SIG-M5 treated with dmso at 0.1 percent for 504 hours (cell line): Measurements from ENCODE around the gene PIGP.
"Not testable (repeated sequence)": the region's sequence is repeated elsewhere in the genome, so short reads cannot be mapped to it uniquely, and the experiment has no call there.

Experiments used
- DNase-seq: peaks from one replicate; lab custom pipeline; 2025; ENCODE audit not compliant: unreplicated experiment; lab: John Stamatoyannopoulos, UW

The PIGP gene

GRCh38 chr21:37076087-37076850 lies 3.4 kb upstream of the PIGP start:
- no peak for DNase-seq

GRCh38 chr21:37075214-37075770 lies 2.4 kb upstream of the PIGP start:
- DNase-seq, result peak; percentile 12

DNA sequence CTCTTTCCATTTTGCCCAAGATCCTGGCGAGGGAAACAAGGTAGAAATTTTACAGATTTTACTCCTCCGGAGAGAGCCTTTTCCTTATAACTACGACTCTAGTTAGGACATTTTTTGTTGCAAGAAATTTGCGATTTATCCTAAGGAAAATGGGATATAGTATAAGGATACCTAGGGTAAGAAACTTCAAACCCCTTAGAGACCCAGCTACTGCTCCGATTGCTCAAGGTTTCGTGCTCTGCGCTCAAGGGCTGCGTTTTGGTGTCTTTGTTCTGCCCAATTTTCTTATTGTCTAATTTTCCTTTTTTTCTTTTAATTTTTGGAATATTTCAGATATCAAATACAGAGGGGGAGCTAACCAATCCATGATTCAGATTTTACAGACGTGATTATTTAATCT lies 1.7 kb upstream of the PIGP start:
- peak; percentile 22 for DNase-seq

- no peak for DNase-seq
Measured at GRCh38 chr21:37074197-37074510, 1.3 kb upstream of the PIGP start.

- DNase-seq, result peak; percentile 44
Measured at GRCh38 chr21:37073417-37074196, 736 bp upstream of the PIGP start.

DNA sequence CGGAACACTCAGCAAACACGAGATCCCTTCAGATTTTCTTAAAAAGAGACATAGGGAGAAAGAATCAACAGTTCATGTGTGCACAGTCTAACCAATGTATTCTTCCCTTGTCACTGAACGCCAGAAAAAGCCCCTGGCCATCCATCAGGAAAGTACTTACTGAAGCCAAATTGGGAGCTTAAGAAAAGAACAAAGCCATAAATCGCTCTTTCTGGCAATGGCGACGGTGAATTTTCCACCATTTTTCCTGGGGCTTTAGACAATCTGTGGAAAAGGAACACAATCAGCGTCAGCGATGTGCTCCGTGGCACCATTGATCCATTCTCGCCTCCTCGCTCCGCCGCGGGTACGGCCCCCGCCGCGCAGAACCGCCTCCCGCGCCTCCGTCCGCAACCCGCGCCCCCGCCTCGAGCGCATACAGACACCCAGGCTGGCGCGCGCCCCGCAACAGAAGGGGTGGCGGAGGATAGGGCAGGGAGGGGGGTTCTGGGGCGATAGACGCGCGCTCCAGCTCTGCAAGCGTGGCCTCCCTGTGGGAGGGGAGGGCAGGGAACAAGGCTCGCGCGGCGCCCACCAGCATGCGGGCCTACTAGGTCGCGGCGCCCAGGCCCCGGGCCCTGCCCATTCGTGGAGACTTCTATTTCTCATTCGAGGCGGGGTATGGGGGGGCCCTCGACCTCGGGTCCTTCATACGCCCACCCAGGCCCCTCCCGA lies 440 bp downstream of the PIGP start:
- DNase-seq, result peak; percentile 71

GRCh38 chr21:37071561-37072273 lies 1.2 kb downstream of the PIGP start:
- DNase-seq, result peak; percentile 65

DNA sequence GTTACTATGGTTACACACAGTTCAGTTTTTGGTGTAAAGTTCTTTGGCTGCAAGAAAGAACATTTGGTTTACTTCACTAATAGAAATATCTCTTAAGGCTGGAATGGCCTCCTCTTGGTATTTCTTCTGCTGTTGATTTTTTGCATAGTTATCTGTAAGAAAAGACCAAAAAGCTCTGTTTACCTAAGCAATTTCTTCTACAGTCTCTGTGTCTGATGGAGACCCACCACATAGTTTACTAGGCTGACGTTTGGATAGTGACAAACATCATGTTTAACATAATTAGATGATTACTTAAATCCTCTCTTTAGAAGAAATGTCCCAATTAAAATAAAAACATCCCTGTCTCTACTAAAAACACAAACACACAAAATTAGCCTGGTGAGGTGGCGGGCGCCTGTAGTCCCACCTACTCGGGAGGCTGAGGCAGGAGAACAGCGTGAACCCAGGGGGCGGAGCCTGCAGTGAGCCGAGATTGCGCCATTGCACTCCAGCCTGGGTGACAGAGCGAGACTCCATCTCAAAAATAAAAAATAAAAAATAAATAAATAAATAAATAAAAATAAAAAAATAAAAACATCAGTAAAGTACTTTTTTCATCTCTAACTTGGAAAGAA lies 7.2 kb downstream of the PIGP start:
- no peak for DNase-seq

GRCh38 chr21:37064841-37065240 lies 8.0 kb downstream of the PIGP start:
- no peak for DNase-seq

DNA sequence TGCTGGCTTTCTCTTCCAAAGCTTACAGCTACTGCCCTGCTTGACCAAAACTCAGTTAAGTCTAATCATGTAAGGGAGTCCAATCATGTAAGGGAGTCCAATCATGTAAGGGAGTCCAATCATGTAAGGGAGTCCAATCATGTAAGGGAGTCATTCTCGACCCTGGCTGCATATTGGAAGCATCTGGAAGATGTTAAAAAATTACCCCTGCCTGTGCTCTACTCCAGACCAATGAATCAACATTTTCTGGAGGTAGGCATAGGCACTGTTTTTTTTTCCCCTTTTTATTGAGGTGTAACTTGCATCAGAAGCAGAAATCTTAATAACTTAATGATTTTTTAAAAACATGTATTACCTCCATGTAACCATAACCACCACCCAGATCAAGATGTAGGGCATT lies 9.4 kb downstream of the PIGP start:
- no peak for DNase-seq

DNA sequence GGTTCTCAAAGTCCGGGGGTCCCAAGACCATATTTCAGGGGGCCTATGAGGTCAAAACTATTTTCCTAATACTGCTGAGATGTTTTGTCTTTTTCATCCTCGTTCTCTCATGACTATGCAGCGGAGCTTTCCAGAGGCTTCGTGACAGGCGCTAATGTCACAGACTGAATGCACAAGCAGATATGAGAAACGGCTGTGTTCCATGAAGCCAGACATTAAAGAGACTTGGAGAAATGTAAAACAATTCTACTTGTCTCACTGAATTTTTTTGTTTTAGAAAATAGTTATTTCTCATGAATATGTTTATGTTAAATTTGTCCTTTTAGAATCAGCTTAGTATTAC lies 10.3 kb downstream of the PIGP start:
- DNase-seq, result no peak

- no peak for DNase-seq
Measured at GRCh38 chr21:37061926-37062592, 10.8 kb downstream of the PIGP start.

DNA sequence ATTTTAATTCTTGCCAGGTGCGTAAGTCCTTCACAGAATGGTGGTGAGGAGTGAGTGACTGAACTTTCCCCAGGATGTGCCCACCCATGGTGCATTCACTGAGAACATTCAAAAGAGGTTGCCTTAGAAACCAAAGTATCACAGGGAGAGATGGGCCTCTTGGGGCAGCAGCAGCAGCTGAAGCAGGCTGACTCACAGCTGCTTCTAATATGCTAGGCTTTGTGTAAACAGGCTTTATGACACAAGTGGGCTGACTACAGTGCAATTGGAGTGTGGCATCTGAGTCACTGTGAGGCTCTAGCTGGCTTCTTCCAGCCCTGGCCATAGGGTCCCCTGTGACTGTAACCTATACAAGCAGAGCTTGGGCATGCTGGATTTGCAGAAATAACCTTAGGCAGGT lies 12.6 kb downstream of the PIGP start:
- DNase-seq, result peak; percentile 61

DNA sequence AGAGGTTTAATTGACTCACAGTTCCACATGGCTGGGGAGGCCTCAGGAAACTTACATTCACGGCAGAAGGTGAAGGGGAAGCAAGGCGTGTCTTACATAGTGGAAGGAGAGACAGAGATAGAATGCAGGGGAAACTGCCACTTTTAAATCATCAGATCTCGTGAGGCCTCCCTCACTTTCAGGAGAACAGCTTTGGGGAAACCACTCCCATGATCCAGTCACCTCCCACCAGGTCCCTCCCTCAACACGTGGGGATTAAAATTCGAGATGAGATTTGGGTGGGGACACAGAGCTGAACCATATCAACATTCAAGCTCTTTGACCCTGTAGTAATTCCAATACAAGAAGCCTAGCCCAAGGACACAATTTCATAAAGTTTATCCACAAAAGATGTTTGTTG lies 13.7 kb downstream of the PIGP start:
- no peak for DNase-seq

DNA sequence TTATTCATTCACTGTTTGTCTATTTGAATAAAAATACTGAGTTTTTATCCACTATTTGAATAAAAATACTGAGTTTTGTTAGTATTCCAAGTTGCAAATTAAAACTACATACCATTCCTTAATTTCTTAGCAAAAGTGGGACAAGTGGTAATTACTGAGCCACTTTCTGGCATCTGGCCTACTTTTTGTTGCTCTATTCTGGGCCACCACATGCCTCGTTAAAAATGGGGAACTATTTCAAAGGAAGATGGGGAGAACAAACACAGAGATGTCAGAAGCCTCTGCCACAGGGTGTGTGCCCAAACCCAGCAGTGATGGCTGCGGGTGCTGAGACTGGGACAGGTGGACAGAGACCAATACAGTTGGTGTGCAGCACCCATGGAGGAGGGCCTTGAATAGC lies 14.6 kb downstream of the PIGP start:
- DNase-seq, result peak; percentile 8

GRCh38 chr21:37057614-37058013 lies 15.3 kb downstream of the PIGP start:
- DNase-seq, result no peak

GRCh38 chr21:37055271-37055855 lies 17.5 kb downstream of the PIGP start:
- no peak for DNase-seq

DNA sequence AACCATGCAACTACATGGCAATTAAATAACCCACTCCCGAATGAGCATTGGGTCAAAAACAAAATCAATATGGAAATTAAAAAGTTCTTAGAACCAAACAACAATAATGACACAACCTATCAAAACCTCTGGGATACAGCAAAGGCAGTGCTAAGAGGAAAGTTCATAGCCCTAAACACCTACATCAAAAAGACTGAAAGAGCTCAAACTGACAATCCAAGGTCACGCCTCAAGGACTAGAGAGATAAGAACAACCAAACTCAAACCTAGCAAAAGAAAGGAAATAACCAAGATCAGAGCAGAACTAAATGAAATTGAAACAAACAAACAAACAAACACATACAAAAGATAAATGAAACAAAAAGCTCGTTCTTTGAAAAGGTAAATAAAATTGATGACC lies 23.1 kb downstream of the PIGP start:
- DNase-seq, result not testable (repeated sequence)

GRCh38 chr21:37047079-37047478 lies 25.8 kb downstream of the PIGP start:
- DNase-seq, result no peak

- no peak for DNase-seq
Measured at GRCh38 chr21:37045556-37045955, 27.3 kb downstream of the PIGP start.
